IPS-18c (cell line): ENCODE data around the gene FSTL4.

Experiments
- H3K4me3 ChIP-seq: 2 replicates; pipeline ENCODE4 v1.7.0; 2013; ENCODE audit warnings: low read depth, mild to moderate bottlenecking, low read length, moderate library complexity; ENCODE audit not compliant: insufficient read depth
- H3K9me3 ChIP-seq: one replicate; pipeline ENCODE4 v1.6.1; 2013; ENCODE audit warnings: mild to moderate bottlenecking, low read length, moderate library complexity; ENCODE audit not compliant: control insufficient read depth, insufficient read depth

FSTL4 gene

GRCh38 chr5:133247881-133248624 lies 364.3 kb downstream of the FSTL4 start:
- H3K9me3 ChIP-seq = peaks cover 3% of the 10 kb centered on the region

DNA sequence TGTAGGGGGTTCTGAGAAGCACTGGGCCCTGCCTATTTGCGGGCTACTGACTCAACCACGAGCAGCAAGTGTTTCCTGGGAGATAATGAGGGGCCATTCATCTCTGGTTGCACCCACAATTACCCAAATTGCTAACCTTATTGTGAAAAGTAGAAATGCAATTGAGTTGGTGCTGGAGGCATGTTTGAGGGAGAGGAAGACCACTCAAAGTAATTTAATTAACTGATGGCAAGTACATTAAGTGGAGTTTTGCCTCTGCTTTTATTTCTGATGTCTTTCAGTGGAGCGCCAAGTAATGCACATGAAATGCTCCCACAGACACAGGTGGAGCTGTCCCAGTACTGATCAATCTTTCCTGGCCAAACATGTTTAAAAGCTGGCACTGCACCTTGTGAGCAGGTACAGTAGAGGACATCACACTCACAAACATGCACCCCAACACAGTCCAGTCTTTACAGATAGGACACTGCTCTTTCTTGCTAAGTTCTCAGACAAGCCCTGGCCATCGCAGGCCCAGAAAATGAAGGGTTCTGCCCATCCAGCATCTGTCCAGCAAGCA lies 365.1 kb downstream of the FSTL4 start:
- H3K9me3 ChIP-seq = peaks cover 8% of the 10 kb centered on the region
- H3K4me3 ChIP-seq = no peak overlapping the region

More at GRCh38 chr5:133247881-133248624, 364.3 kb downstream of the FSTL4 start:
- H3K4me3 ChIP-seq = no peak overlapping the region

- H3K9me3 ChIP-seq = peaks cover 9% of the 10 kb centered on the region
- H3K4me3 ChIP-seq = no peak overlapping the region
These were observed 365.8 kb downstream of the FSTL4 start for GRCh38 chr5:133246376-133247150.

DNA sequence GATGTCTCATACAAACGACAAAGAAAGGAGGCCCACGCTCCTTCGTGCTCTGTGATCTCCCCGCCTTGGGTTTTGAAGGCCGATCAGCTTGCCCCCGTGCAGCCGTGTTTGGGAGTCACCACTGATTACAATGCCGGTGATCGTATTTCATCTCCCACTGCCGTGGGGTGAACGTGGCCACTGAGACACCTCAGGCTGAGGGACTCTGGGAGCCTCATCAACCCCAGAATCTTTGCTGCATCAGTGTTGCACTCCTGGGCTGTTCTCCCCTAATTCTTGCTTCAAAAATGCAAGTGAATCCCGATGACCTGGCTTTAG lies 366.3 kb downstream of the FSTL4 start:
- Histone ChIP-seq H3K9me3 (peaks cover 9% of the 10 kb centered on the region), H3K4me3 (no peak overlapping the region)

- peaks cover 9% of the 10 kb centered on the region for H3K9me3 ChIP-seq
These were observed 366.9 kb downstream of the FSTL4 start for GRCh38 chr5:133245191-133246052.

DNA sequence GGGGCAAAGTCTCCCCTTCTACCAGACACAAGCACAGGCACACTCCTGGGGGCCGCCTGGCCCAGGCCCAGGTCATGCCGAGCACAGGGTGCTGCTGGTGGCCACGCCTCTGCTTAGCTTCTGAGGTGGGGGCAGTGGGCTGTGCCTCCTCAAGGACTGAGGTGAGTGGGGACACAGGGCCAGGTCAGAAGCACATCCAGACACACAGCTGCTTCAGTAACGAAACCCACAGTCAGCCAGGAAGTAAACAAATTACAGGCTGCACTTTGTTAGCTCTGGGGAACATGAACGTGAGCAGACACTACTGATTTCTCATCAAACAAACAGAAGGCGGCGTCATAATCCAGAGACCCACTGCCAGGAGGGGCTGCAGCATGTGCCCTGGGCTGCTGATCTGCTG lies 368.1 kb downstream of the FSTL4 start:
- no peak overlapping the region for H3K4me3 ChIP-seq

More at GRCh38 chr5:133245191-133246052, 366.9 kb downstream of the FSTL4 start:
- no peak overlapping the region for H3K4me3 ChIP-seq

DNA sequence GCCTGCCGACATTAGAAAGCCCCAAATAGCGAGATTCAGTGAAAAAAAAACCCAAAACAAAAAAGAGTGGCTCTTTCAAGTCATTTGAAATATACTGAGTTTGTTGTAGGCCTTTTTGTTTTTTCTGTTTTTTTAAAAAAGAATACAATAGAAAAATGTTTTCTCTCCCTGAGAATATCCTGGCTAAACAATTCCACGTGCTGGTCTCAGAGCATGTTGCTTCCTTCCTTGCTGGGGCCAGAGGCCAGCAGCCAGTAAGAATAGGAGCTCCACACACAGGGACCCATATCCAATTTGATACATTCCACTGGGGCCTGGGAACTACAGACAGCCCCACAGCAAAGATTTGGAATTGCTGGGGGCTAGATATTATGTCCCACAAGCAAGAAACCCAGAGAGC lies 369.1 kb downstream of the FSTL4 start:
- peaks cover 9% of the 10 kb centered on the region for H3K9me3 ChIP-seq
- H3K4me3 ChIP-seq = no peak overlapping the region

More for the DNA sequence above, 368.1 kb downstream of the FSTL4 start:
- peaks cover 9% of the 10 kb centered on the region for H3K9me3 ChIP-seq

DNA sequence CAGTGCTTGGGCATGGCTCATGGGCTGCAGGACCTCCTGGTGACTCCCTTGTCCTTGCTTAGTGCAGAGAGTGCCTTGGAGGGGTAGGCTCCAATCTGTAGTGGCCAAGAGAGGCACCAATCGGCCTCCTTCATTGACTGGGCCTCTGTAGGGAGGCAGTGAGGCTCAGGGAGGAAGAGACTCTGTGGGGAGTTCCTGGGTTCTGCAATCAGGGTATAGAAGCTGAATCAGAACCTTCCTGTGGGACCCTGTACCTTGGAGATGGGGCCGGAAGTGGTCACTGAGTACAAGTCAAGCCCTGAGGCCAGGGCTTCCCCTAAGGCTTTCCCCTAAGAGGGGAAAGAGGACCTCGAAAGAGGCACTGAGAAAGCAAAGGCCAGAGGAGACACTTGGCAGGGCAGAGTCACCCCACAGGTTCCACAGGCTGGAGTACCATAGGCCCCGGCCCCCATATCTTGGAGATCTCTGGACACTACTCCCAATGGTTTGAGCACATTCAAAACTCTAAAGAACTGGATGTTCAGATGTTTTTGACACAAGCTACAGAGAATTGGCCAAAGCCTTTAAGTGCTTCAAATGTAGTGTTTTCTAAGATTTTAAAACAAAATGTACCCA lies 370.0 kb downstream of the FSTL4 start:
- Histone ChIP-seq H3K9me3 (peaks cover 9% of the 10 kb centered on the region), H3K4me3 (no peak overlapping the region)

- Histone ChIP-seq H3K9me3 (peaks cover 9% of the 10 kb centered on the region), H3K4me3 (no peak overlapping the region)
These were observed 370.9 kb downstream of the FSTL4 start for GRCh38 chr5:133241179-133242092.

- no peak overlapping the region for H3K4me3 ChIP-seq
These were observed 371.8 kb downstream of the FSTL4 start for GRCh38 chr5:133240425-133241091.

DNA sequence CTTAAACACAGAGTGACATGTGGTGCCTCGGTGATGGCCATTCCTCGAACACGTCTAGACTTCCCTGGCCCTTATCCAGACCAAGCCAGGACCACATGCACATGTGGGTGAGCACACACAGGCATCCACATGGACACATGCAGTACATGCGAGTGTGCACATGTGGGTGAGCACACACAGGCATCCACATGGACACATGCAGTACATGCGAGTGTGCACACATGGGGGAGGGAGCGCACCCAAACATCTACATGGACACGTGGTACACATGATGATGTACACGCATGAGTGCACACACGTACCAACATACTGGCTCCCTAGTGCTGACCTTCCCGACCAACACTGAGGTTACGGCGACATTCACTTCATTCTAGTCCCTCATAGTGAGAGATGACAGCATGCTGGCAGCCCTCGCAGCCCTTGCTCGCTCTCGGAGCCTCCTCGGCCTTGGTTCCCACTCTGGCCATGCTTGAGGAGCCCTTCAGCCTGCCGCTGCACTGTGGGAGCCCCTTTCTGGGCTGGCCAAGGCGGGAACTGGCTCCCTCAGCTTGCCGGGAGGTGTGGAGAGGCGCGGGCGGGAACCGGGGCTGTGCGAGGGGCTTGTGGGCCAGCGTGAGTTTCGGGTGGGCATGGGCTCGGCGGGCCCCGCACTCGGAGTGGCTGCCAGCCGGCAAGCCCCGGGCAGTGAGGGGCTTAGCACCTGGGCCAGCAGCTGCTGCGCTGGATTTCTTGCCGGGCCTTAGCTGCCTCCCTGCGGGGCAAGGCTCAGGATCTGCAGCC lies 373.7 kb downstream of the FSTL4 start:
- Histone ChIP-seq H3K4me3 (no peak overlapping the region), H3K9me3 (peaks cover 7% of the 10 kb centered on the region)

More at GRCh38 chr5:133240425-133241091, 371.8 kb downstream of the FSTL4 start:
- peaks cover 9% of the 10 kb centered on the region for H3K9me3 ChIP-seq

DNA sequence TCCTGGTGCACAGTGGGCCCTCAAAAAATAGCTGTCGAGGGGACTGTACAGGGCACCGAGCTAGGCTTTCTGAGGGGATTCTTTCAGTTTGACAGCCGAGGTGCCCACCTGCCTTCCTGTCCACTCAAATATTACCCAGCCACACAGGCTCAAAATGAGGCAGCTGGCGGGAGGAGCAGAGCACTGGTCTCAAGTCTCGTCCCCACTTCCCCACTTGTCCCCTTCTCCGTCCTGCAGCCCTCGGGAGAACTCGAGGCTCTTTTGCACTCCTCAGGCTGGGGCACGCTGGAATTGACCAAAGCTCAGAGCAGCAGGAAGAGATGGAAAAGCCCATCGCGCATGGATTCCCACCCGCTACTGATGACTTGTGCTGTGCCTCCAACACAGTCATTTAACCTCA lies 375.4 kb downstream of the FSTL4 start:
- Histone ChIP-seq H3K4me3 (no peak overlapping the region), H3K9me3 (no peaks in the 10 kb centered on the region)

DNA sequence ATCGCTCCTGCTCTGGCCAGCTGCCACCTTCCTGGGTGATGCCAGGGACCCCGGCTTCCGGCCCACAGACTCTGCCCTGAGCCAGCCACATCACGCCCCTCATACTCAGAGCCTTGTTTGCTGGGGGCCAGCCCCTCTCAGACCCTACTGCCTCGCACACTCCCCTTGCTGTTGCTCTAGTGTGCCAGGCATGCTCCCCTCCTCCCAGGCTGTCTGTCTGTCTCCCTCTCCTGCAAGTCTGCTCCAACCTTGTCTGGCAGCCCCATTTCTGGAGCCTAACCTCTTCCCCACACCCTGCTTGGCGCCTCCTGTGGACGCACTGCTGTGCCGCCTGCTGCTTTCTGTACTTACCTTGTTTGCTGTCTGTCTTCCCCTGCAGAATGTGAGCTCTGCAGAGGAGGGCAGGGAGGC lies 375.8 kb downstream of the FSTL4 start:
- no peaks in the 10 kb centered on the region for H3K9me3 ChIP-seq
- no peak overlapping the region for H3K4me3 ChIP-seq

- H3K4me3 ChIP-seq = no peak overlapping the region
- H3K9me3 ChIP-seq = no peaks in the 10 kb centered on the region
These were observed 376.5 kb downstream of the FSTL4 start for GRCh38 chr5:133235696-133236426.
